ENCODE data around the gene SMCO4.

SMCO4 gene

DNA sequence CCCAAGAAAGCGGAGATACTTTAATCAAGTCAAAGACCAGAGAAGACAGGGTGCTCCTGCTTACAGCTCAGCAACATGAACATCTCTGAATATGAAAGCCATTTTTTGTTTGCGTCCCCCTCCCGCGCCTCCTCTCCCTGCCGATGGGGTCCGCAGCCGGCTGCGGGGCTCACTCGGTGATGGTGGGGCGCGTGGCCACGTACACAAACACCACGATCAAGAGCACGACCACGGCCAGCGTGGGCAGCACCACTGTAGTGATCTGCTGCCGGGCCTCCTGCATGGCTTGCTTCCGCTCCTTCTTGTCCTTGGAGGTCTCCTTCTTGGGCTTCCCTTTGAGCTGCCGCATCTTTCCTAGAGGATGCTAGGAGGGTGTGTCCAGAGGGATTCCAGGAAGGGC is 64.3 kb downstream of the SMCO4 start:
- TF ChIP-seq, protein P1, sequence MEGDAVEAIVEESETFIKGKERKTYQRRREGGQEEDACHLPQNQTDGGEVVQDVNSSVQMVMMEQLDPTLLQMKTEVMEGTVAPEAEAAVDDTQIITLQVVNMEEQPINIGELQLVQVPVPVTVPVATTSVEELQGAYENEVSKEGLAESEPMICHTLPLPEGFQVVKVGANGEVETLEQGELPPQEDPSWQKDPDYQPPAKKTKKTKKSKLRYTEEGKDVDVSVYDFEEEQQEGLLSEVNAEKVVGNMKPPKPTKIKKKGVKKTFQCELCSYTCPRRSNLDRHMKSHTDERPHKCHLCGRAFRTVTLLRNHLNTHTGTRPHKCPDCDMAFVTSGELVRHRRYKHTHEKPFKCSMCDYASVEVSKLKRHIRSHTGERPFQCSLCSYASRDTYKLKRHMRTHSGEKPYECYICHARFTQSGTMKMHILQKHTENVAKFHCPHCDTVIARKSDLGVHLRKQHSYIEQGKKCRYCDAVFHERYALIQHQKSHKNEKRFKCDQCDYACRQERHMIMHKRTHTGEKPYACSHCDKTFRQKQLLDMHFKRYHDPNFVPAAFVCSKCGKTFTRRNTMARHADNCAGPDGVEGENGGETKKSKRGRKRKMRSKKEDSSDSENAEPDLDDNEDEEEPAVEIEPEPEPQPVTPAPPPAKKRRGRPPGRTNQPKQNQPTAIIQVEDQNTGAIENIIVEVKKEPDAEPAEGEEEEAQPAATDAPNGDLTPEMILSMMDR (IDR thresholded peaks at IDR 0.05), result no peak

DNA sequence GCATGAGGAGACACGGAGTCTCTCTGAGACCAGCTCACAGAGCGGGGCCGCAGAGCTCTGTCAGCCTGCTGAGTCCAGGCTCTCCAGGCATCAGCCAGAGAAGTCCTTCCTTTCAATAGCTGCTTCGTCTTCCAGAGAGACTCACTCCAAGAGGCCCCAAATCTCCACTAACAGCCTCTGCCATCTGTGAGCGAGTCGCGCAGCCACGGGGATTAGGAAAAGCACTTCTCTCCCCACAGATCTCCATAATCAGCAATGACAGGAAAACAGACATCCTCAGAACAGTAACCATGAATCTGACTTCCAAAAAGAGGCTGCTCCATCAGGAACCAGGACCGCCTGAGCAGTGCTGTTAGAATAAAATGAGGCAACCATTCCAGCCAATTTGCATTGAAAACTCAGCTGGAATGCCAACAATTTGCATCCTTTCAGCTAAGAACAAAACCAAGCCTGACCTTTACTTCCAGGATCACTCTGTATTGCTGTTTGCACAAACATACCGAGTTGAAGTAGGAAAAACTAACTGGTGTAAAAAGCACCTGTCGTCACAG is 65.4 kb downstream of the SMCO4 start:
- TF ChIP-seq, protein P1 (IDR thresholded peaks at IDR 0.05), result no peak

DNA sequence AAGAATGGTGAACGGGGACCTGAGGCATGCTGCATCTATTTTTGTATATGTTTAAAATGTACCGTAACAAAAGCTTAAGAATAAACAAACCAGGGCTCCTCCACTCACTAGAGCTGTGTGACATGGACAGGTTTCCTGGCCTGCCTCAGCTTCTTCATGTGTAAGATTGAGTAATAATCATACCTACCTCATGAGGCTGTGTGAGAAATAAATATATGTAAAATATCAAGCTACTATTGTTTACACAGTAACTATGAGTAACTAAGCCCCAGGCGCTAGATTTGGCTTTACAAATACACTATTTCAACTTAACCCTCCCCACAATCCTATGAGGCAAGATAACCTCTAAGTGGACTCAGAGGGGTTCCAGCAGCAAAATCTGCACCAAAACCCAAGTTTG is 66.4 kb downstream of the SMCO4 start:
- TF ChIP-seq, protein P1 (IDR thresholded peaks at IDR 0.05), result no peak

DNA sequence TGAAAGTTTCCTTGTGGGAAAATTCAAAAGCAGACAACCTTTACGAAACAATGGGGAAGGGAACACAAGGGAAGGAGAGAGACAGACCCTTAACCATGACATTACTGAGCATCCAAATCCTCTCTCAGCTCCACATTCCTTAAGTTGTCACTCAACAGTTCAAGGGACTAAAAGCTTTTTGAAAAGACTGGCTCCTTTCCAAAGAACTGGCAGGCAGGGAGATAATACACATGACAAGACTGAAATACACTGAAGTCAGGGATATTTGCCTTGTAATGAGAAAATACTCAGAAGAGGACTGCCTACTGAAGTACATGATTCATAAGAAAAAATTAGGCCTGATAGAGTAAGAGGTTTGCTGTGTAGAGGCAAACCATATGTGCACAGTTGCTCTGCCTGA is 69.1 kb downstream of the SMCO4 start:
- TF ChIP-seq, protein P1 (IDR thresholded peaks at IDR 0.05), result no peak

DNA sequence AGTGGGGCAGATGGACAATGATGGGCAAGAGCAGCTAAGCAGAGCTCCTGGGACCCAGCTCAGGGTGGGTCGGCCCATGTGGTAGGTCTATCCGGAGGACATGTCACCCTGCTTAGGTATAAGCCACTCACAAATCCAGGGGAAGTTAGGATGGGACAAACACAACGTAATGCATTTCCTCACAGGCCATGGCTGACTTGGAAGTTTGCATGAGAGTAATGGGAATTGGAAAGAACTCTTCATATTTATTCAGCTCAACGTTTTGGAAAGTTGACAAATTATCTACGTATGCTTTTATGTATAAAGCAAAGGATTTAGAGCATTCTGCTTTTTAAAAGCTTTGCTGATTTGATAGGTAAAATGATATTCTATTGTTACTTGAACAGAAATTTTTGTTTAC is 74.9 kb downstream of the SMCO4 start:
- TF ChIP-seq, protein P1 (IDR thresholded peaks at IDR 0.05), result no peak

DNA sequence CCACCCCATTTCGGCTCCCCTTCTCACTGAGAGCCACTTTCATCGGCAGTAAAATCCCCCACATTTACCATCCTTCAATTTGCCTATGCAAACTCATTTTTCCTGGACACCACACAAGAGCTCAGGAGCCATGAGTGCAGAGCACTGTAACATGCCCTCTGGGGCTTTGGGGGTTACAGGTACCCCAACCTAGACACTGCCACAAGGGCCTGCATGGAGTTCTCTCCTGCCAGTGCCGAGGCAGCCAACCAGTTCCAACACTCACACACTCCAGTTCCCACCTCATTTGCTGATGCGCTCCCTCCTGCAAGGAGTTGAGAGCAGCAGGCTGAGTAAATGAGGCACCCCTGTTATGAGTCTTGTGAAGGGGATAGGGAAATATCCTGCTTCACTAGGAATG is 76.1 kb downstream of the SMCO4 start:
- TF ChIP-seq, protein P1 (IDR thresholded peaks at IDR 0.05), result no peak

DNA sequence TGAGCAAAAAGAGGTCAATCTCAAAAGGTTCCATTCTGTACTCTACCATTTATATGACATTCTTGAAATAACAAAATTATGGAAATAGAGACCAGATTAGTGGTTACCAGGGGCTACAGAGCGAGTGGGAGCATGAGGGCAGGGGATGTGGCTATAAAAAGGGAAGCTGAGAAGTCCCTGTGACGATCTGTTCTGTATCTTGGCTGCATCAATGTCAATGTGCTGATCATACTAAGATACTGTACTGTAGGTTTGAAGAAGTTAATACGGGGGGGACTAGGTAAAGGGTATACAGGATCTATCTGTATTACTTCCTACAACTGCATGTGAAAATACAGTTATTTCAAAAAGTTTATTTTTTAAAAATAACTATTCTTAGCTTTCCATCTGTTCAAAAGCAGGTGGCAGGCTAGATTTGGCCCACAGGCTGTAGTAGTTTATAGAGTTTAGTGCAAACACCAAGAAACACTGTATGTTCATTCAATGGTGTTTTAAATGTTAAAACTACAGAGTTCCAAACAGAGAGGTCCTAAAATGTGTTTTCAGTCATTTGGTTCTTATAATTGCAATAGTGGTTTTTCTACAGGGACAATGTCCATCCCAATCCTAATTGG is 78.2 kb downstream of the SMCO4 start:
- TF ChIP-seq, protein P1 (IDR thresholded peaks at IDR 0.05), result no peak

DNA sequence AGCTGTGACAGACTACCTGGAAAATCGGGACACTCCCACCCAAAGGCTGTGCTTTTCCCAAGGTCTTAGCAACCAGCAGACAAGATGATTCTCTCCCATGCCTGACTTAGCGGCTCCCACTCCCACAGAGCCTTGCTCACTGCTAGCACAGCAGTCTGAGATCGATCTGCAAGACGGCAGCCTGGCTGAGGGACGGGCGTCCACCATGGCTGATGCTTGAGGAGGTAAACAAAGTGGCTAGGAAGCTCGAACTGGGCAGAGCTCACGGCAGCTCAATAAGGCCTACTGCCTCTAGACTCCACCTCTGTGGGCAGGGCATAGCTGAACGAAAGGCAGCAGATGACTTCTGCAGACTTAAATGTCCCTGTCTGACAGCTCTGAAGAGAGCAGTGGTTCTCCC is 84.9 kb downstream of the SMCO4 start:
- TF ChIP-seq, protein P1 (IDR thresholded peaks at IDR 0.05), result no peak

Data from LNCAP (cell line).